Measurements from ENCODE around the gene XAB2.

The XAB2 gene

DNA sequence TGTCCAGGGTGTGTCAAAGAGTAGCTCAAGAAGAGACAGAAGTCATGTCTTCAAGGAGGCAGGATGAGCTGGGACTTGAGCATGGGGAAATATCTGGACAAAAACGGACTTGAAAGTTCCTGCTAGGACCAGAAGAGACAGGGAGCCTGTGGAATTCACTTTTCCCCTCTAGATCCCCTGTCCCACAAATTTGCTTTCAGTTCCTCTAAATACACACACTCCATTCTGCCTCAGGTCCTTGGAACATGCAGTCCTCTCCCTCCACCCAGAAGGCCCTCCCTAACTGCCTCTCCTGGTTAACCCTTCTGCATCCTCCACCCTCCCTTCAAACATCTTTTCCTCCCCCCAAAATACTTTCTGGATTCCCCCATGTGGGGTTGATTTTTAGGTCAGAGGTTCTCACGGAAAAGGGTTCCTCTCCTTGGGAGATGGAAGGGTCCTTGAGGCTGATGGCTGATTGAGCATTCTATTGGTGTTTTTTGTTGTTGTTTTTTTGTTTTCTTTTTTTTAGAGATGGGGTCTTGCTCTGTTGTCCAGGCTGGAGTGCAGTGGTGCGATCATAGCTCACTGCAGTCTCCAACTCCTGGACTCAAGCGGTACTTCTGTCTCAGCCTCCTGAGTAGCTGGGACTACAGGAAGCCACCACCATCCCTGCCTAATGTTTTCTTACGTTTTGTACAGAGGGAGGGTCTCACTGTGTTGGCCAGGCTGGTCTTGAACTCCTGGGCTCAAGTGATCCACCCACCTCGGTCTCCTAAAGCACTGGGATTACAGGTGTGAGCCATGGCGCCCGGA, 32.6 kb upstream of the XAB2 start:
- no peak overlapping the region for H3K4me3 ChIP-seq (ENCODE audit: low read length)
- TF ChIP-seq, protein P1, sequence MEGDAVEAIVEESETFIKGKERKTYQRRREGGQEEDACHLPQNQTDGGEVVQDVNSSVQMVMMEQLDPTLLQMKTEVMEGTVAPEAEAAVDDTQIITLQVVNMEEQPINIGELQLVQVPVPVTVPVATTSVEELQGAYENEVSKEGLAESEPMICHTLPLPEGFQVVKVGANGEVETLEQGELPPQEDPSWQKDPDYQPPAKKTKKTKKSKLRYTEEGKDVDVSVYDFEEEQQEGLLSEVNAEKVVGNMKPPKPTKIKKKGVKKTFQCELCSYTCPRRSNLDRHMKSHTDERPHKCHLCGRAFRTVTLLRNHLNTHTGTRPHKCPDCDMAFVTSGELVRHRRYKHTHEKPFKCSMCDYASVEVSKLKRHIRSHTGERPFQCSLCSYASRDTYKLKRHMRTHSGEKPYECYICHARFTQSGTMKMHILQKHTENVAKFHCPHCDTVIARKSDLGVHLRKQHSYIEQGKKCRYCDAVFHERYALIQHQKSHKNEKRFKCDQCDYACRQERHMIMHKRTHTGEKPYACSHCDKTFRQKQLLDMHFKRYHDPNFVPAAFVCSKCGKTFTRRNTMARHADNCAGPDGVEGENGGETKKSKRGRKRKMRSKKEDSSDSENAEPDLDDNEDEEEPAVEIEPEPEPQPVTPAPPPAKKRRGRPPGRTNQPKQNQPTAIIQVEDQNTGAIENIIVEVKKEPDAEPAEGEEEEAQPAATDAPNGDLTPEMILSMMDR (conservative IDR thresholded peaks at IDR 0.05; ENCODE audit: low read length): no peak
- no peak for DNase-seq (ENCODE audit: low read depth)

DNA sequence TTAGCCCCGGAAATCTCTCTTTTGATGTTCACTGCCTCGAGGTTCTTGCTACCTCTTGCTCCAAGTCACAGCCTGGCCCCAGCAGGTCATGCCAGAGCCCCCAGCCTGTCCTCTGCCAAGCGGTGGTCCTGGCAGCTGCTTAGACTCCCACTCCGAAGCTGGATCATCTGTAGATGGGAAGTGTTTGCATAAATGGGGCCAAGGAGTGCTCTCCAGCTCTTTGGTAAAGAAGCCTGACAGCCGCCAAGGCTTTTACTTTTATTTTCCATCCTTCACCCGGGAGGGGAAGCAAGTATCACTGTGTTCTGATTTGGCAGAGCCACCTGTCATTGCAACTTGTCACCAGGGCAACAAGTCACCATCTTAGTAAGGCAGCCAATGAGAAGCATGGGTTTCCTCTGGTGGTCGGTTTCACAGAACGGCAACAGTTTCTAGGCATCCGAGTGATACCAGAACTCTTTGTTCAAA, 28.9 kb upstream of the XAB2 start:
- DNase-seq (ENCODE audit: low read depth): no peak

DNA sequence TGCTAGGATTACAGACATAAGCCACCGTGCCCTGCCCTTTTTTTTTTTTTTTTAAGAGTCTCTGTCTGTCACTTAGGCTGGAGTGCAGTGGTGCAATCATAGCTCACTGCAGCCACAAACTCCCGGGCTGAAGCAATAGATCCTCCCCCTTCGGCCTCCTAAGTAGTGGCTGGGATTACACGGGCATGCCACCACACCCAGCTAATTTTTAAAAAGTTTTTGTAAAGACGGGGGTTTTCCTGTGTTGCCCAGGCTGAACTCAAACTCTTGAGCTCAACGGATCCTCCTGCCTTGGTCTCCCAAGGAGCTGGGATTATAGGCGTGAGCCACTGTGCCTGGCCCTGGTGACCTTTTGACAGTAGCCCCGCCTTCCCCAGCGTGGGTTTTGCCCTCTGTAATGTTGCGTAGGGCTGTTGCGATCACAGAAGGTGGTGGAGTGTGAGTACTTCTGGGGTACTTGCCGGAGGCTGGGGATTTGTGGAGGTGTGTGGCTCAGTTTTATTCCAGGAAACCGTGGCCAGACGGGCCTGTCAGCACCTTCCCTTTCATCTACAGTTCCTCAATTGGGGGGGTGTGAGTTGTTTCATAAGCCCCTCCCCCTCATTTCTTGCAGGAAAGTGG, 27.9 kb upstream of the XAB2 start:
- DNase-seq (ENCODE audit: low read depth): peak; percentile 31
- H3K4me3 ChIP-seq (ENCODE audit: low read length): no peak overlapping the region
- TF ChIP-seq, protein P1 (conservative IDR thresholded peaks at IDR 0.05; ENCODE audit: low read length): no peak

More for the DNA sequence above, 28.9 kb upstream of the XAB2 start:
- no peak overlapping the region for H3K4me3 ChIP-seq (ENCODE audit: low read length)
- TF ChIP-seq, protein P1 (conservative IDR thresholded peaks at IDR 0.05; ENCODE audit: low read length): no peak

DNA sequence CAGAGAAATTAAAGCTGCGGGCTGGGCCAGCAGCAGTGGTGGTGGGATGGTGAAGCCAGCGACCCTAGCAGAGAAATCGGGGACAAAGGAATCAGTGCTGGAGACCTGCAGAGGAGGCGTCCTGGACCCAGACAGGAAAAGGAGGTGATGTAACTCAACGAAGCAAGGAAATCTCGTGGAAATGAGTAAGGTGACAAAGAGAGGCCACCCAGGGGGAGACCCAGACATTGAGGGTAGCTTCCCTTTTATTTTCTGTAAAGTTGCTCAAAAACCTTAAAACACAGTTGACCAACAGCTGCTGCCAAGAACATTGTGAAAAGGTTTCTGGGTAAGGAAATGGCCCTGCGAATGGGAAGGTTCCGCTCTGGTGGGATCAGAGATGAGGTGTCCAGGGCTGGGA, 26.2 kb upstream of the XAB2 start:
- H3K4me3 ChIP-seq (ENCODE audit: low read length): no peak overlapping the region
- TF ChIP-seq, protein P1 (conservative IDR thresholded peaks at IDR 0.05; ENCODE audit: low read length): no peak
- DNase-seq (ENCODE audit: low read depth): no peak

DNA sequence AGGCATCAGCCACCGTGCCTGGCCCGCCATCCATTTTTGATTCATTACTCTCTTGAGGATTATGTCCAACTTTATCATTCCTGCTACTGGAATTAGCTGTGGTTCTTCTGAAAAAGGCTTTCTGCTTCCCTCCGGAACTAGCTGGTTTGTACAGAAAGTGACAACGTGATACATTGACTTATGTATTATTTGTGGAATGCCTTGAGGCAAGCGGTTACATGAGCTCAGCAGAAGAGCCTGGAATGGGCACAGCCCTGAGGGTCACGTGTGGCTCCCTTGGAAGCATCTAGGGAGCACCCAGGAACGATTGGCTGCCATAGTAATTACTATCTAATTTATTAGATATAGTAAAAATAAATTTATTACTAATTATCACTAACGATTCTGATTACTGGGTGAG, 25.1 kb upstream of the XAB2 start:
- TF ChIP-seq, protein P1 (conservative IDR thresholded peaks at IDR 0.05; ENCODE audit: low read length): no peak
- DNase-seq (ENCODE audit: low read depth): peak; percentile 47
- H3K4me3 ChIP-seq (ENCODE audit: low read length): no peak overlapping the region

DNA sequence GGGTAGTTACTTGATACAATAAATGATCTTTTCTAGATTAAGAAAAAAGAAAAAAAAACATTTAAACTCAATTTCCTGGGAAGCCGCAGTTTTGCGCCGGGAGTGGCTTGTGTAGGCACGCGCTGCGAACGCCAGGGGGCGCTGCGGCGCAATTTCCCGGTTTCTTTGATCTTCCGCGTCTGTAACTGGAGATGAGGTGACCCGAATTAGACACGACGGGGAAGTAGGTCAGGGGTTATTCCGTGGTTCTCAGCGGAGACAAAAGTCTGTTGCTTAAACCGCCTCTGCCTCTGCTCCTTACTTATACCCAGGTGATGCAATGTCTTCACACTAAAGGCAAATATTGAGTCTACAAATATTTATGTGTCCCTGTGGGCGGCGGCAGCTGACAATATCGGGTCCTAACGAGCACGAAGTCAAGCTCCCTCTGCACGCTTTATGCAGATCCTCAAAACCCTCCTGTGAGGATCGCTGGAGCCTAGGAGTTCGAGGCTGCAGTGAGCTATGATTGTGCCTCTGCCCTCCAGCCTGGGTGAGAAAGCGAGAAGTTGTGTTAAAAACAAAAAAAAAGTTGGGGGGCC, 22.8 kb upstream of the XAB2 start:
- DNase-seq (ENCODE audit: low read depth): peak; percentile 60
- TF ChIP-seq, protein P1 (conservative IDR thresholded peaks at IDR 0.05; ENCODE audit: low read length): peak; percentile 91
- H3K4me3 ChIP-seq (ENCODE audit: low read length): peak overlapping the region; percentile 42

All from AG10803 (cell line).